ENCODE results near the gene ZNF205. TPM values are rescaled to one million over a fixed set of nuclear protein-coding genes. Genes with fewer than 3 reads are reported as not detected.

Gene ZNF205
- 11.3 and 11.6 TPM in 2 replicates for total RNA-seq

GRCh38 chr16:3112058-3112880 is at the start of gene ZNF205:
TSS of gene ZNF205 (plus strand) at chr16:3112586. CDS start at chr16:3113431, 845 bp downstream.

GRCh38 chr16:3065069-3065741 is 47.2 kb upstream of the ZNF205 start, which contains the start of gene IL32:
TSS of gene IL32 (plus strand) at chr16:3065640. CDS start at chr16:3065812, 172 bp downstream.

GRCh38 chr16:3098459-3099394 is 13.7 kb upstream of the ZNF205 start, which contains the start of gene ZSCAN10:
TSS of gene ZSCAN10 (minus strand) at chr16:3099294. CDS start at chr16:3092937, 6,357 bp downstream.

GRCh38 chr16:3134338-3135125 is 22.1 kb downstream of the ZNF205 start, which contains the start of gene ZNF213:
TSS of gene ZNF213 (plus strand) at chr16:3135029. CDS start at chr16:3137281, 2,252 bp downstream.

Other genes starting within 250 kb of the ZNF205 start
- gene FLYWCH2, start 229.4 kb upstream of the ZNF205 start, total RNA-seq: 83.2 and 90.0 TPM in 2 replicates
- gene FLYWCH1, start 200.7 kb upstream of the ZNF205 start, total RNA-seq: 32.0 and 41.6 TPM in 2 replicates
- not detected in 2 replicates for gene KREMEN2, start 148.3 kb upstream of the ZNF205 start, total RNA-seq
- gene PAQR4, start 143.2 kb upstream of the ZNF205 start, total RNA-seq: 1.4 and 2.0 TPM in 2 replicates
- 1.1 and 2.5 TPM in 2 replicates for gene PKMYT1, start 132.1 kb upstream of the ZNF205 start, total RNA-seq
- gene CLDN9, start 99.7 kb upstream of the ZNF205 start, total RNA-seq: not detected in 2 replicates
- gene CLDN6, start 94.4 kb upstream of the ZNF205 start, total RNA-seq: not detected in 2 replicates
- 52.3 and 76.3 TPM in 2 replicates for gene TNFRSF12A, start 92.2 kb upstream of the ZNF205 start, total RNA-seq
- 21.2 and 25.1 TPM in 2 replicates for gene HCFC1R1, start 88.6 kb upstream of the ZNF205 start, total RNA-seq
- gene THOC6, start 88.6 kb upstream of the ZNF205 start, total RNA-seq: 17.3 and 20.0 TPM in 2 replicates
- gene BICDL2, start 75.6 kb upstream of the ZNF205 start, total RNA-seq: 0.15 and 0.25 TPM in 2 replicates
- not detected in 2 replicates for gene MMP25, start 66.0 kb upstream of the ZNF205 start, total RNA-seq
- 20.7 and 26.7 TPM in 2 replicates for gene IL32, start 46.9 kb upstream of the ZNF205 start, total RNA-seq
- gene ZSCAN10, start 13.3 kb upstream of the ZNF205 start, total RNA-seq: not detected in 2 replicates
- 7.8 and 11.2 TPM in 2 replicates for gene ZNF213, start 22.4 kb downstream of the ZNF205 start, total RNA-seq
- gene OR1F1, start 75.6 kb downstream of the ZNF205 start, total RNA-seq: not detected in 2 replicates
- 5.2 and 8.3 TPM in 2 replicates for gene ZNF200, start 122.6 kb downstream of the ZNF205 start, total RNA-seq
- gene MEFV, start 144.0 kb downstream of the ZNF205 start, total RNA-seq: 0.15 TPM in 1 of 2 replicates, not detected in the other
- gene ZNF263, start 170.9 kb downstream of the ZNF205 start, total RNA-seq: 30.3 and 32.1 TPM in 2 replicates
- gene TIGD7, start 192.8 kb downstream of the ZNF205 start, total RNA-seq: 1.8 and 4.1 TPM in 2 replicates
- gene ZNF75A, start 192.9 kb downstream of the ZNF205 start, total RNA-seq: 10.9 and 19.3 TPM in 2 replicates
- 0.12 TPM in 1 of 2 replicates, not detected in the other for gene OR2C1, start 243.3 kb downstream of the ZNF205 start, total RNA-seq